HepG2 (cell line): ENCODE results near the gene TUBB4B. TPM values are rescaled to one million over a fixed set of nuclear protein-coding genes. Genes with fewer than 3 reads are reported as not detected.

Experiments
- AKAP8 ChIP-seq: sonication (generic); formaldehyde crosslinking; IDR thresholded peaks from 2 replicates; pipeline ENCODE4 v1.5.1; 2020; ENCODE audit warnings: mild to moderate bottlenecking, missing genetic modification reagents
- ATRX ChIP-seq: sonication (generic); formaldehyde crosslinking; IDR thresholded peaks from 2 replicates; pipeline ENCODE4 v1.4.0; 2020; ENCODE audit warnings: missing genetic modification reagents, borderline replicate concordance
- HHEX ChIP-seq: IDR thresholded peaks from 2 replicates; pipeline ENCODE4 v1.6.1; 2016; ENCODE audit warnings: control low read depth
- ZBTB7B ChIP-seq: sonication (generic); formaldehyde crosslinking; IDR thresholded peaks from 2 replicates; pipeline ENCODE4 v1.4.0; 2020; ENCODE audit warnings: missing genetic modification reagents
- ZC3H13 ChIP-seq: sonication (generic); formaldehyde crosslinking; IDR thresholded peaks from 2 replicates; pipeline ENCODE4 v1.8.1; 2023; ENCODE audit warnings: mild to moderate bottlenecking, missing genetic modification reagents, moderate library complexity
- ZNF121 ChIP-seq: sonication (generic); formaldehyde crosslinking; IDR thresholded peaks from 2 replicates; pipeline ENCODE4 v1.5.0; 2020; ENCODE audit warnings: mild to moderate bottlenecking, missing genetic modification reagents
- ZNF317 ChIP-seq: sonication (generic); formaldehyde crosslinking; IDR thresholded peaks from 2 replicates; pipeline ENCODE4 v1.5.0; 2020; ENCODE audit warnings: mild to moderate bottlenecking, missing genetic modification reagents
- polyA plus RNA-seq, 8 experiments: library from polyadenylated mRNA; depleted of rRNA in 3 of 8; stranded (reverse) in 7 of 8; unstranded in 1 of 8; fragments of >200 nt; fragmentation: Illumina TruSeq in 4 of 8; extraction: Trizol in 4 of 8; gene quantifications; 2 replicates each; pipeline versions ENCODE4 v1.2.1 to v1.2.3, GENCODE V29; 2011 to 2016; ENCODE audit warnings: low read depth in 4 of 8, missing spikeins in 1 of 8, mixed read lengths in 1 of 8; ENCODE audit not compliant: insufficient read depth in 1 of 8
- total RNA-seq, 5 experiments: library from RNA; depleted of rRNA; stranded (reverse); fragments of >200 nt; fragmentation: Illumina TruSeq; extraction: Trizol; gene quantifications; 2 replicates each; pipeline ENCODE4 v1.2.3, GENCODE V29; 2016; ENCODE audit warnings: low read depth in 1 of 5
- TF ChIP-seq, protein P1 (sequence below): sonication (generic); formaldehyde crosslinking; IDR thresholded peaks from 2 replicates; pipeline ENCODE4 v1.4.0; 2020; ENCODE audit warnings: missing genetic modification reagents, borderline replicate concordance
- TF ChIP-seq, protein P2 (sequence below): sonication (generic); formaldehyde crosslinking; IDR thresholded peaks from 2 replicates; pipeline ENCODE4 v1.8.0; 2022; ENCODE audit warnings: missing genetic modification reagents, mild to moderate bottlenecking, moderate library complexity, borderline replicate concordance
- TF ChIP-seq, protein P3 (sequence below): sonication (generic); formaldehyde crosslinking; IDR thresholded peaks from 2 replicates; pipeline ENCODE4 v1.5.1; 2020; ENCODE audit warnings: mild to moderate bottlenecking, missing genetic modification reagents, moderate library complexity
- TF ChIP-seq, protein P4 (sequence below): sonication (generic); formaldehyde crosslinking; IDR thresholded peaks from 2 replicates; pipeline ENCODE4 v1.4.0; 2020; ENCODE audit warnings: mild to moderate bottlenecking, missing genetic modification reagents
- TF ChIP-seq, protein P5 (sequence below): sonication (generic); formaldehyde crosslinking; IDR thresholded peaks from 2 replicates; pipeline ENCODE4 v1.5.0; 2020; ENCODE audit warnings: mild to moderate bottlenecking, missing genetic modification reagents, borderline replicate concordance
- TF ChIP-seq, protein P6 (sequence below): fragments of 450-650 bp; IDR thresholded peaks from 2 replicates; pipeline ENCODE4 v1.6.1; 2016

Gene TUBB4B
- total and polyA plus RNA-seq, 2 of the 13 experiments (the other 11 are each of a cell fraction or from before 2014, with no cell fraction given) = 182 to 412 TPM

GRCh38 chr9:137276473-137277328, 35.6 kb downstream of the TUBB4B start (continued):
- TF ChIP-seq, protein P1, sequence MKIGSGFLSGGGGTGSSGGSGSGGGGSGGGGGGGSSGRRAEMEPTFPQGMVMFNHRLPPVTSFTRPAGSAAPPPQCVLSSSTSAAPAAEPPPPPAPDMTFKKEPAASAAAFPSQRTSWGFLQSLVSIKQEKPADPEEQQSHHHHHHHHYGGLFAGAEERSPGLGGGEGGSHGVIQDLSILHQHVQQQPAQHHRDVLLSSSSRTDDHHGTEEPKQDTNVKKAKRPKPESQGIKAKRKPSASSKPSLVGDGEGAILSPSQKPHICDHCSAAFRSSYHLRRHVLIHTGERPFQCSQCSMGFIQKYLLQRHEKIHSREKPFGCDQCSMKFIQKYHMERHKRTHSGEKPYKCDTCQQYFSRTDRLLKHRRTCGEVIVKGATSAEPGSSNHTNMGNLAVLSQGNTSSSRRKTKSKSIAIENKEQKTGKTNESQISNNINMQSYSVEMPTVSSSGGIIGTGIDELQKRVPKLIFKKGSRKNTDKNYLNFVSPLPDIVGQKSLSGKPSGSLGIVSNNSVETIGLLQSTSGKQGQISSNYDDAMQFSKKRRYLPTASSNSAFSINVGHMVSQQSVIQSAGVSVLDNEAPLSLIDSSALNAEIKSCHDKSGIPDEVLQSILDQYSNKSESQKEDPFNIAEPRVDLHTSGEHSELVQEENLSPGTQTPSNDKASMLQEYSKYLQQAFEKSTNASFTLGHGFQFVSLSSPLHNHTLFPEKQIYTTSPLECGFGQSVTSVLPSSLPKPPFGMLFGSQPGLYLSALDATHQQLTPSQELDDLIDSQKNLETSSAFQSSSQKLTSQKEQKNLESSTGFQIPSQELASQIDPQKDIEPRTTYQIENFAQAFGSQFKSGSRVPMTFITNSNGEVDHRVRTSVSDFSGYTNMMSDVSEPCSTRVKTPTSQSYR (CRISPR knock-in tag) = peak; percentile 72; the same call in 1 of the 2 replicates
- TF ChIP-seq, protein P2, sequence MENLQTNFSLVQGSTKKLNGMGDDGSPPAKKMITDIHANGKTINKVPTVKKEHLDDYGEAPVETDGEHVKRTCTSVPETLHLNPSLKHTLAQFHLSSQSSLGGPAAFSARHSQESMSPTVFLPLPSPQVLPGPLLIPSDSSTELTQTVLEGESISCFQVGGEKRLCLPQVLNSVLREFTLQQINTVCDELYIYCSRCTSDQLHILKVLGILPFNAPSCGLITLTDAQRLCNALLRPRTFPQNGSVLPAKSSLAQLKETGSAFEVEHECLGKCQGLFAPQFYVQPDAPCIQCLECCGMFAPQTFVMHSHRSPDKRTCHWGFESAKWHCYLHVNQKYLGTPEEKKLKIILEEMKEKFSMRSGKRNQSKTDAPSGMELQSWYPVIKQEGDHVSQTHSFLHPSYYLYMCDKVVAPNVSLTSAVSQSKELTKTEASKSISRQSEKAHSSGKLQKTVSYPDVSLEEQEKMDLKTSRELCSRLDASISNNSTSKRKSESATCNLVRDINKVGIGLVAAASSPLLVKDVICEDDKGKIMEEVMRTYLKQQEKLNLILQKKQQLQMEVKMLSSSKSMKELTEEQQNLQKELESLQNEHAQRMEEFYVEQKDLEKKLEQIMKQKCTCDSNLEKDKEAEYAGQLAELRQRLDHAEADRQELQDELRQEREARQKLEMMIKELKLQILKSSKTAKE (CRISPR knock-in tag) = no peak; the same call in 1 of the 2 replicates
- TF ChIP-seq ZNF121 (CRISPR knock-in tag) (no peak), ZNF317 (CRISPR knock-in tag) (0 out of 2 replicates have a peak, but pooled peaks have one; percentile 29), ZBTB7B (CRISPR knock-in tag) (peak; percentile 13), ZC3H13 (peak; percentile 68; the same call in 1 of the 2 replicates), ATRX (CRISPR knock-in tag) (no peak), HHEX (no peak), AKAP8 (CRISPR knock-in tag) (peak; percentile 50; the same call in 1 of the 2 replicates)
- TF ChIP-seq, protein P3, sequence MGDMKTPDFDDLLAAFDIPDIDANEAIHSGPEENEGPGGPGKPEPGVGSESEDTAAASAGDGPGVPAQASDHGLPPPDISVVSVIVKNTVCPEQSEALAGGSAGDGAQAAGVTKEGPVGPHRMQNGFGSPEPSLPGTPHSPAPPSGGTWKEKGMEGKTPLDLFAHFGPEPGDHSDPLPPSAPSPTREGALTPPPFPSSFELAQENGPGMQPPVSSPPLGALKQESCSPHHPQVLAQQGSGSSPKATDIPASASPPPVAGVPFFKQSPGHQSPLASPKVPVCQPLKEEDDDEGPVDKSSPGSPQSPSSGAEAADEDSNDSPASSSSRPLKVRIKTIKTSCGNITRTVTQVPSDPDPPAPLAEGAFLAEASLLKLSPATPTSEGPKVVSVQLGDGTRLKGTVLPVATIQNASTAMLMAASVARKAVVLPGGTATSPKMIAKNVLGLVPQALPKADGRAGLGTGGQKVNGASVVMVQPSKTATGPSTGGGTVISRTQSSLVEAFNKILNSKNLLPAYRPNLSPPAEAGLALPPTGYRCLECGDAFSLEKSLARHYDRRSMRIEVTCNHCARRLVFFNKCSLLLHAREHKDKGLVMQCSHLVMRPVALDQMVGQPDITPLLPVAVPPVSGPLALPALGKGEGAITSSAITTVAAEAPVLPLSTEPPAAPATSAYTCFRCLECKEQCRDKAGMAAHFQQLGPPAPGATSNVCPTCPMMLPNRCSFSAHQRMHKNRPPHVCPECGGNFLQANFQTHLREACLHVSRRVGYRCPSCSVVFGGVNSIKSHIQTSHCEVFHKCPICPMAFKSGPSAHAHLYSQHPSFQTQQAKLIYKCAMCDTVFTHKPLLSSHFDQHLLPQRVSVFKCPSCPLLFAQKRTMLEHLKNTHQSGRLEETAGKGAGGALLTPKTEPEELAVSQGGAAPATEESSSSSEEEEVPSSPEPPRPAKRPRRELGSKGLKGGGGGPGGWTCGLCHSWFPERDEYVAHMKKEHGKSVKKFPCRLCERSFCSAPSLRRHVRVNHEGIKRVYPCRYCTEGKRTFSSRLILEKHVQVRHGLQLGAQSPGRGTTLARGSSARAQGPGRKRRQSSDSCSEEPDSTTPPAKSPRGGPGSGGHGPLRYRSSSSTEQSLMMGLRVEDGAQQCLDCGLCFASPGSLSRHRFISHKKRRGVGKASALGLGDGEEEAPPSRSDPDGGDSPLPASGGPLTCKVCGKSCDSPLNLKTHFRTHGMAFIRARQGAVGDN (CRISPR knock-in tag) = peak; percentile 5
- TF ChIP-seq, protein P4, sequence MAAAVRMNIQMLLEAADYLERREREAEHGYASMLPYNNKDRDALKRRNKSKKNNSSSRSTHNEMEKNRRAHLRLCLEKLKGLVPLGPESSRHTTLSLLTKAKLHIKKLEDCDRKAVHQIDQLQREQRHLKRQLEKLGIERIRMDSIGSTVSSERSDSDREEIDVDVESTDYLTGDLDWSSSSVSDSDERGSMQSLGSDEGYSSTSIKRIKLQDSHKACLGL (CRISPR knock-in tag) = peak; percentile 39; the same call in 1 of the 2 replicates
- TF ChIP-seq, protein P5, sequence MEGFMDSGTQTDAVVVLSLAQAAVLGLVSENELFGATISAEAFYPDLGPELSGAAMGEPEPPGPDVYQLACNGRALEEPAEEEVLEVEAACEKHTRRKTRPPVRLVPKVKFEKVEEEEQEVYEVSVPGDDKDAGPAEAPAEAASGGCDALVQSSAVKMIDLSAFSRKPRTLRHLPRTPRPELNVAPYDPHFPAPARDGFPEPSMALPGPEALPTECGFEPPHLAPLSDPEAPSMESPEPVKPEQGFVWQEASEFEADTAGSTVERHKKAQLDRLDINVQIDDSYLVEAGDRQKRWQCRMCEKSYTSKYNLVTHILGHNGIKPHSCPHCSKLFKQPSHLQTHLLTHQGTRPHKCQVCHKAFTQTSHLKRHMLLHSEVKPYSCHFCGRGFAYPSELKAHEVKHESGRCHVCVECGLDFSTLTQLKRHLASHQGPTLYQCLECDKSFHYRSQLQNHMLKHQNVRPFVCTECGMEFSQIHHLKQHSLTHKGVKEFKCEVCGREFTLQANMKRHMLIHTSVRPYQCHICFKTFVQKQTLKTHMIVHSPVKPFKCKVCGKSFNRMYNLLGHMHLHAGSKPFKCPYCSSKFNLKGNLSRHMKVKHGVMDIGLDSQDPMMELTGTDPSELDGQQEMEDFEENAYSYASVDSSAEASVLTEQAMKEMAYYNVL (CRISPR knock-in tag) = peak; percentile 37; the same call in 1 of the 2 replicates
- TF ChIP-seq, protein P6, sequence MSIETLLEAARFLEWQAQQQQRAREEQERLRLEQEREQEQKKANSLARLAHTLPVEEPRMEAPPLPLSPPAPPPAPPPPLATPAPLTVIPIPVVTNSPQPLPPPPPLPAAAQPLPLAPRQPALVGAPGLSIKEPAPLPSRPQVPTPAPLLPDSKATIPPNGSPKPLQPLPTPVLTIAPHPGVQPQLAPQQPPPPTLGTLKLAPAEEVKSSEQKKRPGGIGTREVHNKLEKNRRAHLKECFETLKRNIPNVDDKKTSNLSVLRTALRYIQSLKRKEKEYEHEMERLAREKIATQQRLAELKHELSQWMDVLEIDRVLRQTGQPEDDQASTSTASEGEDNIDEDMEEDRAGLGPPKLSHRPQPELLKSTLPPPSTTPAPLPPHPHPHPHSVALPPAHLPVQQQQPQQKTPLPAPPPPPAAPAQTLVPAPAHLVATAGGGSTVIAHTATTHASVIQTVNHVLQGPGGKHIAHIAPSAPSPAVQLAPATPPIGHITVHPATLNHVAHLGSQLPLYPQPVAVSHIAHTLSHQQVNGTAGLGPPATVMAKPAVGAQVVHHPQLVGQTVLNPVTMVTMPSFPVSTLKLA = no peak
